Osteoblast (primary cell): Measurements from ENCODE around the gene RARA. TPM values are rescaled to one million over a fixed set of nuclear protein-coding genes. Genes with fewer than 3 reads are reported as not detected.
"Not testable (repeated sequence)": the region's sequence is repeated elsewhere in the genome, so short reads cannot be mapped to it uniquely, and the experiment has no call there.

ENCODE experiments used
- DNase-seq: peaks from one replicate; pipeline ENCODE4 v3.0.0; 2011; ENCODE audit warnings: low spot score, mixed read lengths; ENCODE audit not compliant: insufficient read length; ENCODE audit errors: missing footprints
- H2AFZ ChIP-seq: 2 replicates; pipeline ENCODE4 v1.6.0; 2011; ENCODE audit warnings: mild to moderate bottlenecking, low read length
- H3K27ac ChIP-seq: 2 replicates; pipeline ENCODE4 v1.5.1; 2011; ENCODE audit warnings: mild to moderate bottlenecking, low read depth, low read length, moderate library complexity
- H3K27me3 ChIP-seq: 2 replicates; pipeline ENCODE4 v1.6.0; 2012; ENCODE audit warnings: mild to moderate bottlenecking, control low read depth, inconsistent platforms, low read length, moderate library complexity; ENCODE audit not compliant: insufficient read depth
- H3K36me3 ChIP-seq: 2 replicates; pipeline ENCODE4 v1.5.1; 2011; ENCODE audit warnings: mild to moderate bottlenecking, low read length, control low read depth, moderate library complexity; ENCODE audit not compliant: insufficient read depth
- H3K4me1 ChIP-seq: 2 replicates; pipeline ENCODE4 v1.5.1; 2011; ENCODE audit warnings: mild to moderate bottlenecking, low read length, control low read depth, moderate library complexity; ENCODE audit not compliant: insufficient read depth
- H3K4me2 ChIP-seq: 2 replicates; pipeline ENCODE4 v1.6.0; 2011; ENCODE audit warnings: mild to moderate bottlenecking, low read length; ENCODE audit not compliant: insufficient read depth
- H3K4me3 ChIP-seq: fragments of 200-600 bp; sonication (generic); 3 replicates; pipeline ENCODE4 v1.5.1; 2012; ENCODE audit warnings: mild to moderate bottlenecking, low read length, inconsistent platforms; ENCODE audit not compliant: insufficient read depth
- H3K79me2 ChIP-seq: 2 replicates; pipeline ENCODE4 v1.6.0; 2012; ENCODE audit warnings: mild to moderate bottlenecking, low read length, control low read depth, inconsistent platforms; ENCODE audit not compliant: insufficient read depth
- H3K9me3 ChIP-seq: 2 replicates; pipeline ENCODE4 v1.5.1; 2011; ENCODE audit warnings: low read depth, low read length, control low read depth
- H4K20me1 ChIP-seq: 2 replicates; pipeline ENCODE4 v1.6.0; 2012; ENCODE audit warnings: mild to moderate bottlenecking, low read length, control low read depth; ENCODE audit not compliant: insufficient read depth
- CTCF ChIP-seq: IDR thresholded peaks from 2 replicates; pipeline ENCODE4 v1.5.1; 2011; ENCODE audit warnings: mild to moderate bottlenecking, low read depth, low read length, moderate library complexity; ENCODE audit errors: extremely low read depth
- total RNA-seq: library from RNA; depleted of rRNA; stranded (reverse); fragments of >200 nt; gene quantifications from 2 replicates; pipeline ENCODE4 v1.2.3, GENCODE V29; 2012

Gene RARA
- total RNA-seq, 1 donor: 31.1 TPM

DNA sequence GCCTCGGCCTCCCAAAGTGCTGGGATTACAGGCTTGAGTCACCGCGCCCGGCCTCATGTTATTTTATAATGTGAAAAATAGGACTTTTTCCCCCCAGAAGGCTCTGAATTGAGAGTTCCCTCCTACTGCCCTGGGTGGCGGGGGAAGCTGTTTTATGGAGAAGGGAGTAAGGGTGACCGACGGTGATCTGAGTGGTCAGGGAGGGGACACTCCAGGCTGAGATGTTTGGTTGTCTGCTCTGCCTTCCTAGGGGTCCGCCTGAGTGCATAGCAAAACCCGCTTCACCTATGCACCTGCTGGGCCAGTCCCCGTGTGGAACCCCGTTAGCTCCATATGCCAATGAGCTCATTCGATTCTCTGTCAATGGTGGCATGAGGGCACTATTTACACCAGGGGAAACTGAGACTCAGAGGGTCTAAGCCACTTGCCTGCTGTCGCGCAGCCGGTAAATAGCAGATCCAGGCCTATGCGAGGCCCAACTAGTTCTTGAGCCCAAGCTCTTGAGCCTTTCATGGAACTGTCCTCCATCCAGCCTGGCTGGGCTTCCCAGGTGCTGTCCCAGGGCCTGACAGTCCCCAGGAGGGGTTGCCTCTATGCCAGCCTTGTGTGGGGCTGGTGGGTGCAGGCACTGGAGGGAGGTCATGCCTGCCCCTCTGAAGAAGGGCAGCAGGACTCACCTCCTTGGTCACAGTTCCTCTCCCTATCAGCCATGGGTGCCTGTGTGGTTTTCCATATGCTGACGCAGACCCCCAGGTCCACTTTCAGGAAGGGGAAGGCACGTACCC, 57.3 kb downstream of the RARA start:
- Histone ChIP-seq H3K79me2 (peaks cover 6% of the 10 kb centered on the region), H2AFZ (no peak overlapping the region), H3K27ac (no peak overlapping the region), H4K20me1 (peaks cover 5% of the 10 kb centered on the region), H3K9me3 (no peaks in the 10 kb centered on the region), H3K4me1 (peaks cover 11% of the 10 kb centered on the region), H3K4me2 (no peak overlapping the region), H3K36me3 (no peaks in the 10 kb centered on the region), H3K27me3 (no peaks in the 10 kb centered on the region), H3K4me3 (no peak overlapping the region)
- TF ChIP-seq CTCF: no peak
- peak; percentile 81 for DNase-seq

DNA sequence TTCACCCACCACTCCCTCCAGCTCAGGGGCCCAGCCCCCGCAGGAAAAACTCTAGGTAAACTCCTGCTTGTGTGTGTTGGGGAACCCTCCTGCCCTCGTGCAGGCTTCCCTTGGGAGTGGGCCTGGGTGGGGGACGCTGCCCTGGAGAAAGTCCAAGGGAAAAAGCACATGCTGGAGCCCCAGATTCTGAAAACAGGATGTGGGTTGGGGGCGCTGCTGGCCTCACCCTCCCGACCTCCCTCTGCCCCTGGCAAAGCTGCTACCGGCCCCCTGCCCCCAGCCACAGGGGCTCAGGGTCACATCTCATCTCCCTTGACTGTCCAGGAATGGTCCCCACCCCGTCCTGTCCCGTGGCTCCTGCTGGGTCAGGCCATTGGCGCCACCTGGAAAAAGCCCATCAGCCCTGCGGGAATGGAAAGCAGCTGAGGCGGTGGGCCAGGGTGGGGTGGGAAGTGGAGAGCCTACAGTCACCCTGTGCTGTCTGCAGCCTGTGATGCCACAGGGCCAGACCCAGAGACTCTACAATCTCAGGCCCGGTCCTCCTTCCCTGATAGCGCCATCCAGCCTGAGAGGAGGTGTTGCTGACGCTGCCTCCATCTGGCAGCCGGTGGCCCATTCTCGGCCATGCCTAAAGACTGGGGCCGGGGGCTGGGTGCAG, 58.0 kb downstream of the RARA start:
- no peak overlapping the region for H3K27ac ChIP-seq
- H3K27me3 ChIP-seq: no peaks in the 10 kb centered on the region
- H3K79me2 ChIP-seq: peaks cover 6% of the 10 kb centered on the region
- peaks cover 11% of the 10 kb centered on the region for H3K4me1 ChIP-seq
- no peaks in the 10 kb centered on the region for H3K36me3 ChIP-seq
- peak; percentile 58 for DNase-seq
- TF ChIP-seq CTCF: no peak
- H3K4me2 ChIP-seq: no peak overlapping the region
- H3K9me3 ChIP-seq: no peaks in the 10 kb centered on the region
- no peak overlapping the region for H2AFZ ChIP-seq
- no peak overlapping the region for H3K4me3 ChIP-seq
- H4K20me1 ChIP-seq: peaks cover 5% of the 10 kb centered on the region

GRCh38 chr17:40367728-40368127, 58.7 kb downstream of the RARA start:
- H2AFZ ChIP-seq, H3K9me3 ChIP-seq, H3K27ac ChIP-seq, H3K4me1 ChIP-seq, H3K4me3 ChIP-seq, H4K20me1 ChIP-seq, H3K36me3 ChIP-seq, H3K4me2 ChIP-seq, H3K27me3 ChIP-seq, H3K79me2 ChIP-seq: not testable (repeated sequence)
- DNase-seq: peak; percentile 29

GRCh38 chr17:40369923-40370322, 60.9 kb downstream of the RARA start:
- no peak overlapping the region for H3K27ac ChIP-seq
- H3K4me3 ChIP-seq: no peak overlapping the region
- H3K4me2 ChIP-seq: no peak overlapping the region
- no peak overlapping the region for H2AFZ ChIP-seq
- no peak for TF ChIP-seq CTCF
- H3K79me2 ChIP-seq: no peaks in the 10 kb centered on the region
- no peaks in the 10 kb centered on the region for H3K36me3 ChIP-seq
- no peaks in the 10 kb centered on the region for H3K4me1 ChIP-seq
- H3K9me3 ChIP-seq: no peaks in the 10 kb centered on the region
- H3K27me3 ChIP-seq: no peaks in the 10 kb centered on the region
- H4K20me1 ChIP-seq: peaks cover 5% of the 10 kb centered on the region
- DNase-seq: peak; percentile 18
